Hematopoietic multipotent progenitor cell treated with erythropoietin and hydrocortisone succinate and interleukin-3 and kit ligand, for 4 days (in vitro differentiated cells): ENCODE measurements around the gene NR2C2AP.
"Not testable (repeated sequence)": the region's sequence is repeated elsewhere in the genome, so short reads cannot be mapped to it uniquely, and the experiment has no call there.

Experiments
- DNase-seq: peaks from one replicate; pipeline ENCODE4 v3.0.0-alpha.2; 2015

Gene NR2C2AP

DNA sequence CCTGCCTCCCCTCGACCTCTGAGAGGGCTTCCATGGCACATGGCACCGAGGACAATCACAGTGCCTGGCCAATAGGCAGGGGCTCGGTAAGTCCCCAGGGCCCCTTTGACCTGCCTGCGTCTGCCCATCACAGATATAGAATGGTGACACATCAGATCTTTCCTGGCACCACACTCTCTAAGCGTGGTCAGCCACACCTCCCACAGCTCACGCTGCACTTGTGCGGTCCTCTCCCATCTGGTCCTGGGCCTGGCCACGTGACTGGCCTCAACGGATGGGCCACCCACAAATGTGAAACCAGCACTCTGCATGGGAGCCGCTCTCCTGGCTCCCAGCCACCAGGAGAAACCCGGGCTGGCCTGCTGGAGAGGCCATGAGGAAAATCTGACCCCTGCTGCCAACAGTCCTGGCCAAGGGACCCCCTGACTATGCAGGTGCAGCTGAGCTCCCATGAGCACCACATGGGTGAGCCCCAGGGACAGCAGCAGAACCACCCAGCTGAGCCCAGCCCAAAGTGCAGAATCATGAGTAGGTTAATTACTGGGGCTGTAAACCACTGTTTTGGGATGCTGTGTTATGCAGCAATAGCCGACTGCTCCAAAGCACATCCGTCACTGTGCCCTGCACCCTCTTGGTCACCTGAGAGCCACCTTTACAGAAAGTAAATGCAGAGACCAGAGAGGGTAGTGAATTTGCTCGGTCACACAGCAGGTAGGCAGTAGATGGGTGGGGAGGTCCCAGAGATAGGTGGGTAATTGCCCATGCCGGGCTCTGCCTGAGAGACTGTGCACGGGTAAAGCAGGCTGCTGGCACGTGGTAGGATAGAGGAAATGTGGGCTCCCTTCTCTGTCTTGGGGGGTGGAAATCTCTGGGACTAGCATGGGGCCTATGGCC, 23.4 kb downstream of the NR2C2AP start:
- DNase-seq = peak; percentile 77

DNA sequence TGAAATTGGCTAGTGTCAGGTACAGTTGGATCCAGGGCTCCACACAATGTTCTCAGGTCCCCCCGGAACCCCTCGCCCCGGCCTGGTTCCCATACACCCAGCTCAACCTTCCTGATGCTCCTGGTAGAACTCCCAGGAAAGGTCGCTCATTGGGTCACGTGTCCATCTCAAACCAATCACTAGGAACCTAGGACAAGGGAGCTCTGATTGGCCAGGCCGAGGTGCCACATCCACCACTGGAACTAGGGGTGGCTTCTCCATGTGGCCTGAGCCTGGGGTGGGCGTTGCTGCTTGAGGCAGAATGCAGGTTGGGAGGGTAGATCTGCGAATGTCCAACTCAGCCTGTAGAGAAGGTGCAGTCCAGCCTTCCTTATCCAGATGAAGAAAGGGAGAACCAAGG, 26.3 kb downstream of the NR2C2AP start:
- DNase-seq = no peak

DNA sequence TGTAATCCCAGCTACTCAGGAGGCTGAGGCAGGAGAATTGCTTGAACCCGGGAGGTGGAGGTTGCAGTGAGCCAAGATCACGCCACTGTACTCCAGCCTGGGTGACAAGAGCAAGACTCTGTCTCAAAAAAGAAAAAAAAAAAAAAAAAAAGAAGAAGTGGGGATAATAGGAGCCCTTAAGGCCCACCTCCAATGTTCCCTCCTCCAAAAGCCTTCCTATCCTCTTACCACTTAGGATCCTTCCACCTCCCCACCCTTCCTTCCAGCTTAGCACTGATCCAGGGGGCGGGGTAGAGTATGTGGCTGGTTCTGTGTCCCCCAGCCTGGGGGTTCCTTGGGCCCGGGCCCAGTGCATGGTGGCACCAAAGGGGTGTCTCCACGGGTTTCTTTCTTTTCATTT, 30.0 kb downstream of the NR2C2AP start:
- not testable (repeated sequence) for DNase-seq

DNA sequence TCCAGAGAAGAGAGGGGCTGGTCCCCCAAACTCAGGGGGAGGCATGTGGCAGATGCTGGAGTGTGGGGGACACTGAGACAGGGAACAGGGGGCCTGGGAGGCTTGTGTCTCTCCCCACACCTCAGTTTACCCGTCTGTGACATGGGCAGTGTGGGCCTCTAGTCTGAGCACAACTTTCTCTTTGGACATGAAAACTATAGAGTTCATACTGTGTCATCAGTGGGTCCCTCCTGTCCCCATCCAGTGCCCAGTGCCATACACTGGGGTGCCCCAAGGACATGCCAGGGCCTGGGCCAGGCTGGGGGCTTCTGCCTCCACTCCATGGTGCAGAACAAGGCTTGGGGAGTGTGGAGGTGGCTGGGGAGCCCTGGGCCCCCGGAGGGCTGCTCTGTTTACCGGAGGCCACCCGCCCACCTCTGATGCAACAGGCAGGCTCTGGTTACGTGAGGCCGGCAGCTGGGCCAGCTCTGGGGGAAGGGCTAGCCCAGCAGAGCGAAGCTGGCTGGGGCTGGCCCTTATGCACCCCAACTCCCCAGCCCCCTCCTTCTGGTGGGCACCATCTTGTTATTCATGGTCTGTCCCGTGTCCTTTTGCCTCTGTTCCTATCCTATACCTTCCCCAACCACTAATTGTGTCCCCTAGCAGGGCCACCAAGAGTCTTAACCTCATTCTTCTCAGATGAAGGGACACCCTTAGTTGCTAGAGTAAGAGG, 31.2 kb downstream of the NR2C2AP start:
- DNase-seq = peak; percentile 63

DNA sequence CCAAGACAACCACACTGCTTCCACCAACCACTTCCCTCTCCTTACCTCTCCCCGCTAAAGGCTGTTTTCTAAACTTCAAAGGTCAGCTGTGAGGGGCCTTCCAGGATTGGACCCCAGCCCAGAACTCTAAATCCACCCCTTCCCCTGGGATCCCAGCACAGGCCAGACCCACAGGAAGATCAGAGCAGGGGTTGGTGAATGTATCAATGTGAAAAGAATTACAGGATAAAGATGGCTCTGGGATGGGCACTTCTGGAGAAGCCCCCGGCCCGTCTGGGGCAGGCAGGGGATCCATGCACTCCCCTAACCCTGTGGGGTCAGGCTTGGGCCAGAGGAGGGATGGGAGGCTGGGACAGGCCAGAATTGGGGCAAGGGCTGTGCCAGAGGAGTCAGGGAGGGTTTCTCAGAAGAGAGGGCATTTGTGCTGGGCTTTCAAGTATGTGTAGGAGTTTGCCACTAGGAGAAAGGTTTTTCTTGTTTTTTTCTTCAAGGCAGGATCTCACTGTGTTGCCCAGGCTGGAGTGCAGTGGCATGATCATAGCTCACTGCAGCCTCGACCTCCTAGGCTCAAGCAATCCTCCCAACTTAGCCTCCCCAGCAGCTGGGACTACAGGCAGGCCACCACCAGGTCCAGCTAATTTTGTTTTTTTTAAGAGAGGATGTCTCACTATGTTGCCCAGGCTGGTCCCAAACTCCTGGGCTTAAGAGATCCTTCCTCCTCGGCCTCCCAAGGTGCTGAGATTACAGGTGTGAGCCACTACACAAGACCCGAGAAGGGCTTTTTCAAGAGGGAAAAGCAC, 32.1 kb downstream of the NR2C2AP start:
- DNase-seq = no peak

DNA sequence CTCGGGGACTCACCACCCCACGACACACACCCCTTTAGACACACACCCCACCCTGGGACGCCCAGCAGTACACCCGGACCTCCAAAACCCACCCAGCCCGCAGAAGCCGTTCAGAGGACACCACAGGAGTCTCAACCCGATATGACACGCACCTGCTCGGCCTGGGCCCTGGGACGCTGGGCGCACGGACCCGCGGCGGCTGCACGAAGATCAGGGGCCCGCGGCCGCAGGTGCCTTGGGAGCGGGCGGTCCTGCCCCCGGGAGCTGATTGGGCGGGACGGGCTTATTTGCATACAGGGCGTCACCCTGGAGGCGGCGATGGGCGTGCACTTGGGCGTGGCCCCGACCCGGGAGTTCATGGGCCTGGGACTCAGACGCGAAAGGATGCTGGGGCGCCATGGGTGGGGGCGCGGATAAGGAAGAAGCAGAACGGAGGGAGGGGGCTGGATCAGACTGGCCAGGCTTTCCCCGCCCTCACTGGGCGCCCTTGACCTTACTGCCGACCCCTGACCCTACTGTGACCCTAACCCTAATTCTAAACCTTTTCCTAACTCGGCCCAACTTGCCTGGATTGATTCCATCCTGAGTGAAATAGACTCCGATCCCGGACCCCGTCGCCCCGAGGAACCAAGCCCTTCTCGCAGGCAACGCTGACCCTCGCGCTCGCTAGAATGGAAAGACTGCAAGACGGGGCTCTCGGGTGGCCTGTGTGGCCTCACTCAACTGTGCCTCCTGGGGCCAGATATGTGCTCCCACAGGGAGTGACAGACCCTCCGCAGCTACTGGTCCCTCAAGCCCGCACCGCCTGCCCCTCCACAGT, 33.0 kb downstream of the NR2C2AP start, which contains the start of gene MEF2B:
Gene MEF2B (minus strand): TSS at position 211 of the 820 bp plus-strand sequence. CDS start 19,528 bp downstream, outside the sequence.
- peak; percentile 94 for DNase-seq

DNA sequence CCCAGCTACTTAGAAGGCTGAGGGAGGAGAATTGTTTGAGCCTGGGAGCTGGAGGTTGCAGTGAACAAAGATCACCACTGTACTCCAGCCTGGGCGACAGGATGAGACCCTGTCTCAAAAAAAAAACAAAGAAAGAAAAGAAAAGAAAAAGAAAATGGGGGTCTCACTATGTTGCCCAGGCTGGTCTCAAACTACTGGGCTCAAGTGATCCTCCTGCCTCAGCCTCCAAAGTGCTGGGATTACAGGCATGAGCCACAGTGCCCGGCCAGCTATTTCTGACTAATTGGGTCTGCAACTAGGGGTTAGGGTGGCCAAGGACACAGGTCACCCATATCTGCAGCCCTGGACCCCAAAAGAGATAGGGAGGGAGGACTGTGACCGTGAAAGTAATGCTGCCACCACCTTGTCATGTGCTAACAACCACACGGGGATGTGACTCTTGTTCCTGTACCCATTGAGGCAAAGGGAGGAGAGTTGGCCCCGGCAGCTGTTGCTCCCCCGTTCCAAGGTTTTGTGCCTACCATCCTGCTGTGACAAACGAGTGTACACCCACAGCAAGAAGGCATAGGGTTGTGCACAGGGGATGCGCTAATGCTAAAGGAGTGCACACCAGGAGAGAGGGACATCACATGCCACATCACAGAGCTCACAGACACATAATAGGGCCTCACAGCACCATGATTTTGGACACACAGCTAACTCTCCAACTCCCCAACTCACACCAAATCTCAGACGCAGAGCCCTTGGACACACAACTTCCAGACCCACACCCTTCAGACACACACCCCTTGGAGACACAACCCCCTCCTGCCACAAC, 33.8 kb downstream of the NR2C2AP start:
- no peak for DNase-seq

DNA sequence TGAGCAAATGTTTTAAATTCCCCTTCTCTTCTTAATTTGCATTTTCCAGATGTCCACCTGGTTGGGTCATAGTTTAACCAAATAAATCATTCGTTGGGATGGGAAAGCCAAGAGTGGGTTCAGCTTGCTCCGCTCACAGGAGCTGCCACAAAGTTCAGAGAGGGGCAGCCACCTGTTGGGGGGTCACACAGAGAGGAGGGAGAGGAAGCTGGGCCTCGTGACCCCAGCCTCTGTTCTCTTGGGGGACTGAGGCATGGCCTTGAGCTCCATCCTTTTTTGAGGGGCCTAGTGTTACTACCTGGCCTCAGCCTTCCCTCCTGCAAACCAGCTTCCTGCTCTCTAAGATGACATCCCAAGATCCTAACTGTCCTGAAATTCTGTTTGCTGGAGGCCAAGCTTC, 35.6 kb downstream of the NR2C2AP start:
- no peak for DNase-seq

DNA sequence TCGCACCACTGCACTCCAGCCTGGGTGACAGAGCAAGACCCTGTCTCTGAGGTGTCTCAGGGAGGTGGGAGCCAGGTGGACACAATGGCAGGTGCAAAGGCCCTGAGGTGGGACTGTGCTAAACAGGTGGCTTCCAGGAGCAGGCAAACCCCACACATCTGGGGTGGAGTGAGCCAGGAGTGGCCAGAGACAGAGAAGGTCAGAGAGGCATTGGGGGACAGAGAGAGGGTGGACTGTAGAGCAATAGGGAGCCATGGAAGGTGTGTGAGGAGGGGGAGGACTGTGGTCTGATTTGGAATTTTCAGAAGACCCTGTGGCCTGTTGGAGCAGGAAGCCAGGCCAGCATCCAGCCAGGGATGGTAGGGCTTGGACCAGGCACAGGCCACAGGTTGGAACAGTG, 37.8 kb downstream of the NR2C2AP start:
- no peak for DNase-seq

DNA sequence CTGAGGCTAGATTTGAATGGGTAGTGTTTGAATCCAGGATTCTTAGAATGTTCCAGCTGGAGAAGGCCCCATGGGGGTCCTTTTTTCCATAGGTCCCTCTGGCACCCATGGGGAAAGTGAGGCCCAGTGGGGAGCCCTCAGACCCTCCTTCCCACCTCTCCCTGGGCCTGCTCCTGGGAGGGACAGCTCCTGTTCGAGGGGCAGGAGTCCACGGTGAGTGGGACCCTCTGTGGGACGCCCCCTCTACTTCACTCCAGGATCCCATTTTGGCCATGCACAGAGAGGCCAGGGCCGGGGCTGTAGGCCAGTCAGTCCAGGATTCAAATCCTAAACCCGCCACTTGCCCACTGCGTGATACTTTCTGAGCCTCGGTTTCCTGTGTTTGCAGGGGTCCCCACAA, 40.7 kb downstream of the NR2C2AP start:
- no peak for DNase-seq

DNA sequence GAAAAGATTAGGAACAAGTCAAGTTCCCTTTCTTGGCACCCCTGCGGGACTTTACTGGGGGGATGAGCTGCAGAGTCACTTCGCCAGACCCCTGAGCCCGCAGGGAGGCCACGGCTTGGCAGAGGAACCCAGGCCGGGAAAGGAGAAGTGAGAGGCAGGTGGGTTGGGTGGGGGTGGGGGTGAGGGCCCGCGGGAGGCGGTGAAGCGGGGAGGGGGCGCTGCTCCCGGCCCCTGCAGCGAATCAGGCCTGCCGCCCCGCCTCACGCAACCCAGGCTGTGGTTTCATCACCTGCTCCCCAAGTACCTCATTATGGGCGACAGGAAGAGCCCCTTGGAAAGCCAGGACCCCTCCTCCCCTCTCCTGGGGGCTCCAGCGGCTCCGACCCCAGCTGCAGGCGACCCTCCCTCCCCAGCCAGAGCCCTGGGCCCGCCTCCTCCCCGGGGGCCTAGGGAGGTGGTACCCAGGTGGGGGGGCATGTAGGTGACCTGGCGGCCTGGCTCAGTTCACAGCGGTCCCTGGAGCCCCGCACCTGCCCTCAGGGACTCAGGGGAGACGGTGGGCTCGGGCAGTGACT, 42.7 kb downstream of the NR2C2AP start:
- peak; percentile 48 for DNase-seq

DNA sequence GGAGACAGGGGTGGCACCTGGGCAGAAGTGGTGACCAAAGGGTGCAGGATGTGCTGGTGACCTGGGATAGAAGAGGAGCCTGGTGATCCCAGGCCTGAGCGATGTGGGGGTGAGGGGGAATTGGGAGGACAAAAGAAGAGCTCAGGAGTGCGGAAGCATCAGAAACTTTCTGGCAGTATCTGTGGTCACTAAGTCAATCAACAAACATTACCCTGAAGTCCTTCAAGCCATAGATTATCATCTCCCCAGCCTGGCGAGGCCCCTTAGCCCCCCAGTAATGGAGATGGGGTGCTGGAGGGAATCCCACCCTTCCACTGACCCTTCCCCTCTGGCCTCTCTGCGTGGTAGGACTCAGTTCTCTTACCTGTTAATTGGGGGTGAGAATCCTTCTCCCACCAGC, 43.7 kb downstream of the NR2C2AP start:
- DNase-seq = no peak

DNA sequence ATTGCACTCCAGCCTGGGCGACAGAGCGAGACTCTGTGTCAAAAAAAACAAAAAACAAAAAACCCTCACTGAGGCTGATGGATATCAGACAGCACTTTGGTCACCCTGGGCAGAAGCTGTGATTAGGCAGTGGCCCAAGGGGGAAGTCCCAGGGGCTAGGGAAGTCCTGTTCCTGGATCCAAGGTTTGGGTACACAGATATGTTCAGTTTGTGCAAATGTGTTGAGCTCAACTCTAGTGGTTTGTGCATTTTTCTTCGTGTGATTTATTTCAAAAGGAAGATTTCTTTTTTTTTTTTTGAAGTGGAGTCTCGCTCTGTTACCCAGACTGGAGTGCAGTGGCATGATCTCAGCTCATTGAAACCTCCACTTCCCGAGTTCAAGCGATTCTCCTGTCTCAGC, 45.4 kb downstream of the NR2C2AP start:
- DNase-seq = no peak

DNA sequence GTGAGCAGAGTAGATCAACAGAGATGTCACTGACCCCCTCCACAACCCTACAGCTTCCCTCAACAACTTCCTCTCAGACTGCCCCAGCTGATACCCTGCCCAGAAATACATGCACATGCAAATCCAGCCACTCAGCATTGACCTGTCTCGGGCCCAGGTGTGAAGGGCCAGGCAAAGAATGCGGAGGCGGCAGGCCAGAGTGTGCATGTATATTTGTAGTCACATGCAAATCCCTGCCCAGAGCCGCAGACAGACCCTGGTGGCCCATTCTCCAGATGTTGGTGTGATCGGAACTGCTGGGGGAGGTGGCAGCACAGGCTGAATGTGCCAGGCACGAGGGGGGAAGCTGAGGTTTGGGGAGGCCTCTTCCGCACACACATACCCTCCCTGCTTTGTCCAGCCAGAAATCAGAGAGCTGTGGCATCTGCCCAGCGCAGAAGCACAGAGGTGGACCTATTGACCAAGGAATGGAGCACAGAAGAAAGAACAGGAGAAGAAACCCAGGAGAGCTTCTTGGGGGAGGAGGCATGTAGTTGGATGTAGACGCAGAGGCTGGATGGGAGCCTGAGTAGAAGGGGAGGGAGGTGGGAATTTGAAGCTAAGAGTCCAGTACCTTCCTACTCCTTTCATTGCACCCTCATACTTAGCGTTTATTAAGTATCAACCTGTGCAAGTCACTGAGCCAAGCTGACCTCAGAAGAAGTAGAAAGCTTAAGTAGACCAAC, 47.6 kb downstream of the NR2C2AP start:
- DNase-seq = no peak

DNA sequence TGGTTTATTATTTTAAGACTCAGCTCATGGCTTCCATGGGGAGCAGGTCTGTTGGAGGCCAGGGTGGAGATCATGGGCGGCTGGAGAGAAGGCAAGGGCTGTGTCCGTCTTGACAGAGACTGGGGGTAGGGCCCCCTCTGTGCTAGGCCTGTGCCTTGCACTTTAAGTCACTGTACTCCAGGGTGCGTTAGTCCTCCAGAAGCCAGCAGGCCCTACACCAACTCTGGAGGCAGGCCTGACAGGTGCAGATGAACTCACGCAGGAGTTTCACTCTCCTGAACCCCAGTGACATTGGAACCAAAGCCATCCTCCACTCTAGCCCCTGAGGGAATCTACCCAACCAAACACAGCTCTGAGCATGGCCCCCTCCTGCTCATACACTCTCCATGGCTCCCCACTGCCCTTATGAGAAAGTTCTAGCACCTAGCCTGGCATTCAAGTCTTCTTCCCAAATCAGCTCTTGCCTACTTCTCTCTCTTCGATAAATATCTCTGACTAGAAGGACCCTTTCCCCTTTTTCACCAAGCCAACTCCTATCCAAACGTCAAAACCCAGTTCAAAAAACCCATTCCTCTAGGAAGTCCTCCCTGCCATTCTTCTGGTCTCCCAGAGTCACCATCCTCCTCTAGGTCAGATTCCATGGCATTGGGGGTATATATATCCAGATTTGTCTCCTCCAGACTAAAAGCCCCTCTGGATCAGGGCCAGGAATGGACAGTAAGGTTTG, 48.3 kb downstream of the NR2C2AP start:
- no peak for DNase-seq

DNA sequence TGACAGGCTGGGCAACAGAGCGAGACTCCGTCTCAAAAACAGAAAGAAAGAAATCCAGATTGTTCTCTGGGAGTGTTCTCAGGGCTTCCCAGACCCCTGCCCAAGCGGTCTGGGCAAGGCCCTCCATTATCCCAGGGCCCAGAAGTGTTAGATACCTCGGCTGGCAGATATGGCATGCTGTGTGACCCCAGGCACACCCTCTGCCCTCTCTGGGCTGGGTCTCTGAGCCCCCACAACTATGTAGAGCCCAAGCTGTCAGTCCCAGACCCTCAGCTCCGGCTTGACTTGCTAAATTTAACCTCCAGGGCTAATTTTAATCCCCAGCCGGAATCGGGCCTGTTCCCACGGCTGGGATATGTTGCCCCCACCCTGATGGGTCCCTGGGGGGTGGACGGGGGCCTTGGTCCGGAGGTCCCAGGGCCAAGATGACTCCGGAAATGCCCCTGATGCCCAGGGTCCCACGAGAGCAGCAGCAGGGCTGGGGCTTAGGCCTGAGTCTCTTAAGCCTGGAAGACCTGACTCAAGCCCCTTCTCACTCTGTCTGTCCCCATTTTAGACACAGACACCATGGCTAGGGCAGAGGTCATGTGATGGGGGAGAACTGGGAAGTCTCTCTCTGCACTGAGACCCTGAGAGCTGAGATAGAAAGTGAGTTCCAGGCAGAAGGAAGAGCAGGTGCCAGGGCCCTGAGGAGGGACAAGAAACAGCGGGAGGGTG, 50.4 kb downstream of the NR2C2AP start:
- DNase-seq = no peak

DNA sequence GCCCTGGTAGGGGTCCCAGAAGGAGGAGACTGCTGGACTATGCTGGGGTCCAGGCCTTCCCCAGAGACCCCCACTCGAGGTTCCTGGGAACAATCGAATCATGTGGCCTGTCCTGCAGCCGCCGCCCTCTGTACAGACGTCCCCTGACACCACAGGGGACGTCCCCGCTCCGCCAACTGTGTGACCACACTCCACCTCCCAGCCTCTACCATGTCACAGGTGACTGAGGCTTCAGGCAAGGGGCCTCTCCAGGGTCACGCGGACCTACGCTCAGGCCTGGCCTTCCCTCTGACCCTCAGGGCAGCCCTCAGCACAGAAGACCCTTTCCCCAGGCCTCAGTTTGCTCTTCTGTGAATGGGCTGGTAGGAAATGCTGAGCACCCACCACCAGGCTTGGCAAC, 51.8 kb downstream of the NR2C2AP start:
- no peak for DNase-seq
